HEK293 (cell line): Measurements from ENCODE around the gene SFXN3.

Source experiments
- CTCF ChIA-PET: fragments of 350-600 bp; formaldehyde crosslinking; extraction: SDS; loops from one replicate; lab custom pipeline; 2021; ENCODE audit warnings: antibody characterized with exemption; lab: Yijun Ruan, JAX
- POLR2A ChIA-PET: fragments of 300-600 bp; formaldehyde crosslinking; extraction: SDS; loops from one replicate; lab custom pipeline; 2020; ENCODE audit warnings: antibody characterized with exemption, inconsistent platforms; lab: Yijun Ruan, JAX
- H3K27ac ChIP-seq: fragments of 200-500 bp; sonication (Bioruptor generic); 2 replicates; pipeline ENCODE4 v1.5.1; 2014; ENCODE audit warnings: low read depth, low read length, control low read depth, inconsistent platforms; ENCODE audit errors: extremely low read depth
- H3K36me3 ChIP-seq, 2 experiments: fragments of 200-500 bp in 1 of 2; sonication (Bioruptor generic) in 1 of 2; 1 replicate in 1 of 2; 2 replicates in 1 of 2; pipeline ENCODE4 v1.5.1; 2014 to 2017; ENCODE audit warnings: inconsistent platforms in 2 of 2, low read length in 2 of 2; ENCODE audit not compliant: control insufficient read depth in 2 of 2, insufficient read depth in 1 of 2
- H3K4me1 ChIP-seq: fragments of 200-500 bp; sonication (Bioruptor generic); 2 replicates; pipeline ENCODE4 v1.5.1; 2014; ENCODE audit warnings: mild to moderate bottlenecking, low read length, inconsistent platforms; ENCODE audit not compliant: control insufficient read depth, insufficient read depth
- H3K4me3 ChIP-seq: 2 replicates; pipeline ENCODE4 v1.5.1; 2011; ENCODE audit warnings: low read depth, mild to moderate bottlenecking, control low read depth, low read length, moderate library complexity
- H3K9me3 ChIP-seq: fragments of 200-500 bp; sonication (Bioruptor generic); 2 replicates; pipeline ENCODE4 v1.5.1; 2014; ENCODE audit warnings: low read depth, low read length, inconsistent platforms; ENCODE audit not compliant: control insufficient read depth, insufficient read depth
- BCL6B ChIP-seq: fragments of 450-650 bp; formaldehyde crosslinking; IDR thresholded peaks from 2 replicates; pipeline ENCODE4 v1.5.1; 2017; ENCODE audit warnings: missing biosample characterization, missing genetic modification characterization
- HOXA7 ChIP-seq: sonication (generic); formaldehyde crosslinking; IDR thresholded peaks from 2 replicates; pipeline ENCODE4 v1.8.1; 2022; ENCODE audit warnings: missing genetic modification reagents, borderline replicate concordance
- KLF17 ChIP-seq: fragments of 450-650 bp; formaldehyde crosslinking; IDR thresholded peaks from 2 replicates; pipeline ENCODE4 v1.5.1; 2016; ENCODE audit warnings: missing biosample characterization, missing genetic modification characterization
- KLF8 ChIP-seq: fragments of 450-650 bp; formaldehyde crosslinking; IDR thresholded peaks from 2 replicates; pipeline ENCODE4 v1.5.1; 2016; ENCODE audit warnings: missing biosample characterization, missing genetic modification characterization
- PRDM1 ChIP-seq: fragments of 450-650 bp; formaldehyde crosslinking; IDR thresholded peaks from 2 replicates; pipeline ENCODE4; 2016; ENCODE audit warnings: missing biosample characterization, missing genetic modification characterization
- SP2 ChIP-seq: fragments of 450-650 bp; formaldehyde crosslinking; IDR thresholded peaks from 2 replicates; pipeline ENCODE4 v1.5.1; 2016; ENCODE audit warnings: missing biosample characterization, missing genetic modification characterization
- SP3 ChIP-seq: fragments of 450-650 bp; formaldehyde crosslinking; IDR thresholded peaks from 2 replicates; pipeline ENCODE4 v1.5.1; 2016; ENCODE audit warnings: missing biosample characterization, missing genetic modification characterization
- WT1 ChIP-seq: fragments of 450-650 bp; formaldehyde crosslinking; IDR thresholded peaks from 2 replicates; pipeline ENCODE4 v1.5.1; 2016; ENCODE audit warnings: missing biosample characterization, missing genetic modification characterization
- ZNF140 ChIP-seq: fragments of 450-650 bp; formaldehyde crosslinking; IDR thresholded peaks from 2 replicates; pipeline ENCODE4 v1.5.1; 2016; ENCODE audit warnings: missing biosample characterization, missing genetic modification characterization
- ZNF202 ChIP-seq: fragments of 450-650 bp; formaldehyde crosslinking; IDR thresholded peaks from 2 replicates; pipeline ENCODE4 v1.5.1; 2016; ENCODE audit warnings: missing biosample characterization, missing genetic modification characterization, borderline replicate concordance
- ZNF398 ChIP-seq: fragments of 450-650 bp; formaldehyde crosslinking; IDR thresholded peaks from 2 replicates; pipeline ENCODE4 v1.5.1; 2017; ENCODE audit warnings: missing biosample characterization, missing genetic modification characterization
- ZNF513 ChIP-seq: fragments of 450-650 bp; IDR thresholded peaks from 2 replicates; pipeline ENCODE4 v1.5.1; 2018; ENCODE audit warnings: missing biosample characterization, missing genetic modification characterization
- ZNF518A ChIP-seq: fragments of 450-650 bp; formaldehyde crosslinking; conservative IDR thresholded peaks from 2 replicates; pipeline ENCODE4 v1.5.1; 2016; ENCODE audit warnings: low read depth, missing biosample characterization, missing genetic modification characterization
- ZNF600 ChIP-seq: fragments of 450-650 bp; formaldehyde crosslinking; IDR thresholded peaks from 2 replicates; pipeline ENCODE4 v1.5.1; 2016; ENCODE audit warnings: missing biosample characterization, missing genetic modification characterization
- ZSCAN4 ChIP-seq: fragments of 450-650 bp; formaldehyde crosslinking; IDR thresholded peaks from 2 replicates; pipeline ENCODE4 v1.5.1; 2017; ENCODE audit warnings: missing biosample characterization, missing genetic modification characterization

SFXN3 gene

GRCh38 chr10:101016814-101017213 is 14.2 kb upstream of the SFXN3 start:
- ChIA-PET CTCF (interaction anchor here (0.6 to 7.2 kb wide), 16 partner anchors 13 to 354 kb away, joined by 3 to 274 read pairs (median 4); partner anchors contain the start of genes KAZALD1, LZTS2, MRPL43 and PDZD7), POLR2A (interaction anchor here (0.5 to 1.4 kb wide), 3 partner anchors 10 to 37 kb away, joined by 3 to 8 read pairs (median 4); no protein-coding TSS in a partner anchor)
- no peak overlapping the region for H3K27ac ChIP-seq
- peaks cover 2% of the 10 kb centered on the region; the same call in 1 of the 2 replicates for H3K4me1 ChIP-seq
- H3K36me3 ChIP-seq, result no peaks in the 10 kb centered on the region
- no peak overlapping the region for H3K4me3 ChIP-seq
- no peaks in the 10 kb centered on the region for H3K9me3 ChIP-seq
- TF ChIP-seq ZNF513 (tag by site-specific recombination), result no peak
- no peak for TF ChIP-seq ZNF202
- no peak for TF ChIP-seq BCL6B (tag by site-specific recombination)
- TF ChIP-seq PRDM1, result no peak
- TF ChIP-seq KLF8 (tag by site-specific recombination), result no peak
- TF ChIP-seq WT1 (tag by site-specific recombination), result no peak
- no peak for TF ChIP-seq ZNF518A (tag by site-specific recombination)
- TF ChIP-seq SP3 (tag by site-specific recombination), result no peak
- TF ChIP-seq KLF17 (tag by site-specific recombination), result no peak
- no peak for TF ChIP-seq ZSCAN4 (tag by site-specific recombination)
- TF ChIP-seq ZNF140 (tag by site-specific recombination), result no peak
- TF ChIP-seq SP2 (tag by site-specific recombination), result no peak
- no peak for TF ChIP-seq ZNF398 (tag by site-specific recombination)
- no peak for TF ChIP-seq ZNF600 (tag by site-specific recombination)
- no peak for TF ChIP-seq HOXA7
